ENCODE results near the gene ALPK1. TPM values are rescaled to one million over a fixed set of nuclear protein-coding genes. Genes with fewer than 3 reads are reported as not detected.
"Not testable (repeated sequence)": the region's sequence is repeated elsewhere in the genome, so short reads cannot be mapped to it uniquely, and the experiment has no call there.

ALPK1 gene
- 10 to 100 TPM; 11.8 to 17.2 (median 14.4) TPM for polyA plus RNA-seq (ENCODE audit: insufficient read length in 4 of 4)

DNA sequence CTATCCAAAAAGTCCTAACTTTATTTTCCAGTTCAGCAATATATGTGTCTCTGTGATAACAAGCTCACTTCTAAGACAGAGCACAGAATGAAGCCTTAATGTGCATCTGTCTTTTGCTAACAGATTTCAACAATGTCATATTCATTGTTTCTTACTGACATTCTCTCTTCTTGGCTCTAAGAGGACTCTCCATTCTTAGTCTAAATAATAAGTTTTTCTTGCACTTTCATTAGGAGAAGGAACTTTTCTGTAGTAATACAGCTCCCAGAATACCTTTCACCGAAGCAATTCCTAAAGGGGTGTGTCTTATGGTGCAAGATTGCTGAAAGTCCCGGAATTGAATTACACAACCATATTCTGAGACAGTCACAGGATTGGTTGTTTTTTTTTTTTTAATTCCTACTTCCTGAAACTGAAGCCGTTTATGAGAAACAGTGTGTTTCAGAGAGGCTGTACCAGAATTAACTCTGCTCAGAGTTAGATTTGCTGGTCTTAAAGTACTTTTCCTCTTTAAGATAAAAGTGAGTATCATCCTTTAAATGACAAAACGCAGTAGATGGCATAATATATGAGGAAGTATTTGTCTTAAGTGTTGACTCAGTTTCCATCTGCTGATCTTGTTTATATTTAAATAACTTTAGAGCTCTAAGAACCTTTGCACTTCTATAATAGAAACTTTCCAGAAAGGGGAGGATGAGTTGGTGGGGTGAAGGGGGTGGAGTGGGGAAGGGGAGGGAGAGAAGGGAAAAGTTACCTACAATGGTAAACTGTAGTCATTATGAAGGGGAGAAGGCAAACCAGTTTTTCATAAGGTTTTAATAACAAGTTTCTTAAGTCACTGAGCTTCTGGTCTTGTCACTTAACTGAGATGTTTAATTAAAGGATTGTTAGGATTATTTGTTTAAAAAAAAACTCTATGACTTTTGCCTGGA lies at the start of gene ALPK1:
Gene ALPK1 (plus strand): TSS at position 421 of the 932 bp plus-strand sequence.
- DNase-seq (ENCODE audit: low read depth in 4 of 4, low spot score in 3 of 4) = peak in 3 of 4 donors; percentile 69 to 71 (median 70)

DNA sequence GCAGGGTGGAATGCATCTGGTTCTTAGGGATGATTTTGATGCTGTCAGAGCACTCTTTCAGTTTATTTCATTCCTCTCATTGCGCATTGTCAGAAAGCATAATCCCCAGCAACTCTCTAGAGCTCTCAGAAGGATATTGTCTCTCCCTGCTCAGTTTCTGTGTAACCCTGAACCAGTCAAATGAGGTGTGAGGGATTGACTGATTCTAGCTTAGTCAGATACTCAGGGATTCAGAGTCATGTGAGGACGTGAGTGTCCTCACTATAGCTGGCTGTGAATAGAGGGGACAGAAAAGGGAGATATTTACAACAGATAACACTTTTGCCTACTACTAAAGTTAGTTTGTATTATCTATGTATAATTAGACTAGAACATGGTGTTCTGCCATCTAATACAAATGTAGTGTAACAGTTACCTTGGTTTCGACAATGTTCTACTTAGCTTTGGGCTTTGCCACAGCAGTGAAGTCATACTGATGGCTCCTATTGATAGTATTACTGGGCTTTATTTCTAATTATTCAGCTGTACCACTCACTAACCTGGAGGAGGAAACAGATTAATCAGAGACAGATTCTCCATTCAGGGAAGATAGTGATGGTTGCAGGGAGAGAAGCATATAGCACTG lies 46.0 kb upstream of the ALPK1 start:
- DNase-seq (ENCODE audit: low read depth in 4 of 4, low spot score in 3 of 4) = no peak

DNA sequence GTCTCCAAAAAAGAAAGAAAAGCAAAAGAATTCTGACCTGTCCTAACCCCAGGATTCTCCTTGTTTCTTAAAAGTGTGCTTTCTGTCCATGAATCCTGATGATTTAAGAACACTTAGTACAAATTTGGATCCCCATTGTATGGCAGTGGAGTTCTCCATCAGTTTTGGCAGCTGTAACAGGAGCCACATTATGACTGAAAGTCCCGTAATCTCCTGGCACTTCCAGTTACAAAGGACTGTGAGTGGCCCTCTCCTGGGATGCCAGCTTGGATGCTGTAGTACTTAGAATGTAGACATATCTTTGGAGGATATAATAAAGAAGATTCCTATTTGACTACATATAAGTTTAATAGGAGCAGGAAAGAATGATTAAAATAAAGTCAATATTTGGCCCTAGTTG lies 44.9 kb upstream of the ALPK1 start:
- no peak for DNase-seq (ENCODE audit: low read depth in 4 of 4, low spot score in 3 of 4)

DNA sequence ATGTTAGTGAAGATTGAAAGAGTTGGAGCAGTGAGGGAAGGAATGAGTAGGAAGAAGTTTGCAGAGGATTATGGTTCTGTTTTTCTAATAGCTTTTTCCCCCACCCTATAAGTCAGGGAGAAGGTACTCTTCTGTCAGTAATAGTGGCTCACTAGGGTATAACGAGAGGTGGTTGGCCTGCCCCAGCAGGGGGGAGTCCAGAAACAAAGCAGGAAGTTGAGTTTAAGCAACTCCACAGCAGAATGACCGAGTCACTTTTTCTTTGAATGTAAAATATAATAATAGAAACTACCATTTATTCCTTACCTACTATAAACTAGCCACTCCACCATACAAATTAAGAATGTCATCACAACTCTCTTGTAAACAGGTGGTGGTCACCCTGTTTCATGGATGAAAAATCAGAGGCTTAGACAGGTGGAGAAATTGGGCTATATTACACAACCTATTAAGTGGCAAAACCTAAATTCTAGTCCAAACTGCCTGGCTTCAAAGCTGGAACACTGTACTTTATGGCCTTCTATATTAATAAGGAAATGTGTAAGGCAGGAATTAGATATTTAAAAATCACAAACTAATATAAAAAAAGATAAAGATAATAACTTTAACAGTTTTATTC lies 43.7 kb upstream of the ALPK1 start:
- DNase-seq (ENCODE audit: low read depth in 4 of 4, low spot score in 3 of 4) = no peak

DNA sequence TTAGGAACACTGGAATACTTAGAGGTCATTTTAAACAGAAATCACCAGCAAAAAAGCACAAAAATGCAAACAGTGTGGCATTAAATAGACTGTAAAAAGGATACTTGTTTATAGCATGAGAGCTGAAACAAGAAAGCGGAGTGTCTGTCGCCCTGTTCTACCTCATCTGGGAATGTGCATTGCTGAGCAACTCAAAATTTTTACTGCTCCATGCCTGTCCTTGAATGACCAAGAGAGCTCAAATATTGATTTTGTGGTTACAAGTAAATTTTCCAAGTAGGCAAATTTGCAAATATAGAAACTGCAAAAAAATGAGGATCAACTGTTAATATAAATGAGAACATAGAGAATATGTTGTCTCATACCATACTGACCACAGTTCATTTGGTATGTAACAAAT lies 40.1 kb upstream of the ALPK1 start:
- no peak for DNase-seq (ENCODE audit: low read depth in 4 of 4, low spot score in 3 of 4)

DNA sequence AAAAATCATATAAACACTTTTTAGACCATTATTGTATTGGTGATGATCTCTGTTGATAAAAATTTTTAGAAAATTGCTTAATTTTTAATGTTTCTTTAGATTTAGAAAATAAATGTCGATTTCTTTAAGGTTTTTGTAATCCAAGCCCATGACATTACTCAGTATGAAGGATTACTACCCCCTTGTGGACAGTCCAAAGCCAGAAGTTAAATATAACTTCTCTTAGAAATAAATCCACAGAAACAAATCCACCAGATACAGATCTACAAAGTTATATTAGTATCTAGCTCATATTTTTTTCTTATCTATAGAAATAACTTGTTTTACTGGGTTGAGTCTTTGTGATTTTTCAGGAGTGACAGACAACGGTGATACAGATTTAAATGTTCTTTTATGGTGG lies 30.3 kb upstream of the ALPK1 start:
- DNase-seq (ENCODE audit: low read depth in 4 of 4, low spot score in 3 of 4) = no peak

DNA sequence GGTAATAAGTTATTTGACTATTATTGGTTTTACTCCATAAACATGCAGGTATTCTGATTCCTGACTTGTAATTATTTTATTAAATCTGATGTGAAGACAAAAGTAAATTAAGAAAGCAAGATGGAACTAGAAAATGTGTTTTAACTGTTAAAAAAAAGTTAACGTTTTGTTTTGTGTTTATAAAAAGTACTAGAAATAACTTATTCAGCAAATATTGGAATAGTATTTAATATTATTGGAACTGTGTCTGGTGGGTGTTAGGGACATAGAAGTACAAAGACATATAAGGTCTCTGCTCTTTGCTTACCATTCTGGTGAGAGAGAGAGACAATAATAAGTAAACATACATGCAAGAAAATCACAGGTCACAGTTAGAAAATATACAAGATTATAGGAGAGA lies 27.1 kb upstream of the ALPK1 start:
- DNase-seq (ENCODE audit: low read depth in 4 of 4, low spot score in 3 of 4) = no peak

DNA sequence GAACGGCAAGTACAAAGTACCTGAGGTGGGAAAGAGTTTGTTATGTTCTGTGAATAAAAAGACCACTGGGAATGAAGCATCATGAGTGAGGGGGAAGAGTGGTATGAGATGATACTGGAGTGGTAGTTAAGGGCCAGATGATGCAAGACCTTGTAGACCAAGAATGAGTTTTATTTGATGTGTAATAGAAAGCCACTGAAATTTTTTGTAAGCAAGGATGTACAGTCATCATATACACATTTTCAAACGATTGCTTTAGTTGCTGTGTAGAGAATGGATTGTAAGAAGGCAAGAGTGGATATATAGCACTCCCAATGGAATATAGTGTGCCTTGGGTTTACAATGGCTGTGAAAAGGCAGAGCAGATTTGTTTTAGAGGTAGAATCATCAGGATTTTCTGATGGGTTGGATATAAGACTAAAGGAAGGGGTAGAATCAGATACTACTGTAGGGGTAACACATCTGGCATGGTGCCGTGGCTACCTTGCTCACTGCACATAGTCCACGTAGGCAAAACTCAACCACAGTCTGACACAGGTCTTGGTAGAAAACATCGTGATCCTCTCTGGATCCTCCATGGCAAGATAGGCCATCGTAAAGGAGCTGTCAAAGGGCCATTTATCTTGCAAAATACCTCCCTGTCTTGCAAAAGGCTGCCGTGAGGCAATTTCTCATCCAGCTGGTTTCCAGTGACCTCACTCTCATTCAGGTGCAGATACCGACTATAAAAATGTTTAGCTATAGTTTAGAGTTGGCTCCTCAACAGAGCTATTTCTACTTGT lies 26.3 kb upstream of the ALPK1 start:
- no peak for DNase-seq (ENCODE audit: low read depth in 4 of 4, low spot score in 3 of 4)

DNA sequence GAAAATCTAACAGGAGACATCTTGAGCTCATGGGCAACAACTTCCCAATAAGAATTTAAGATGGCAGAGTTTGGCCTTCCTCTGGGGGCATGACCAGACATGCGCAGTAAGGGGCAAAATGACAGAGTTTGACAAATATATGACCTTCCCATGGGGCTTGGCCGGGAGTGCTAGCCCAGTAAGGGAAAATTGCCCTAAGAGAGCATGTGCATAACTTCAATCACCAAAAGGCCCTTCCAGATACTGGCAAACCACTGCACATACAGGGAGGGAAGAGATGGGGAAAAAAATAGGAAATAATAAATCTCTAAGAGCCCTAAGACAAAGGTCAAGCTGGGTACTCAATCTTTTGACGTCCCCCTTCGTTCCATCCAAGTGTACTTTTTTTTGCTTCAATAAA lies 24.9 kb upstream of the ALPK1 start:
- DNase-seq (ENCODE audit: low read depth in 4 of 4, low spot score in 3 of 4) = no peak

DNA sequence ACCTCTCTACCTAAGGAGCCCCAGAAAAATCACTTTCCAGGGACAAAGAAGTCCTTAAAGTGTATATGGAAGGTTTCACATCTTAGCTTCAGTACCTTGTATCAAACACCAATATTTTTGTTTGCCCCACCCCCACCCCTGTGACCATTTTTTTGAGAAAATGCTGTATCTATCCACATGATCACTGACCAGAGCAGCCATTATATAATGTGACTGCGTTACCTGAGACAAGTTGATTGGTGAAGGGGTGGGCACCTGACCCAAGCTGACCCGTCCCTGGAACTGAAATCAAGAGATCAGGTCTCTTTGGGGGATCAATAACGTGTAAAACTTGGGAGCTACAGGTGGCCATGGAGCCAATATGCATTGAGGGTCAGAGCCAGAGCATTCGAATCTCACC lies 22.2 kb upstream of the ALPK1 start:
- no peak for DNase-seq (ENCODE audit: low read depth in 4 of 4, low spot score in 3 of 4)

DNA sequence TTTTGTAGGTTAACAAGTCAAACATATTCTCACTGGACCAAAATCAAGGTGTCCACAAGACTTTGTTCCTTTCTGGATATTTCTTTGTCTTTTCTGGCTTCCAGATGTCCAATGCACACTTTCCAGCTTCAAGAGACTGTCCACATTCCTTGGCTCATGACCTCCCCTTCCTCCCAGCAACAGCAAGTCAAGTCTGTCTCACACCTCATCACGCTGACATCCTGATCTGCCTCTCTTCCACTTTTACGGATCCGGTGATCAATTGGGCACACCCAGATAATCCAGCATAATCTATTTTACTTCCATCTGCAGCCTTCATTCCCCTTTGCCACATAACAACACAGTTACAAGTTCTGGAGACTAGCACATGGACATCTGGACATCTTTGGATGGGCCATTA lies 21.1 kb upstream of the ALPK1 start:
- no peak for DNase-seq (ENCODE audit: low read depth in 4 of 4, low spot score in 3 of 4)

DNA sequence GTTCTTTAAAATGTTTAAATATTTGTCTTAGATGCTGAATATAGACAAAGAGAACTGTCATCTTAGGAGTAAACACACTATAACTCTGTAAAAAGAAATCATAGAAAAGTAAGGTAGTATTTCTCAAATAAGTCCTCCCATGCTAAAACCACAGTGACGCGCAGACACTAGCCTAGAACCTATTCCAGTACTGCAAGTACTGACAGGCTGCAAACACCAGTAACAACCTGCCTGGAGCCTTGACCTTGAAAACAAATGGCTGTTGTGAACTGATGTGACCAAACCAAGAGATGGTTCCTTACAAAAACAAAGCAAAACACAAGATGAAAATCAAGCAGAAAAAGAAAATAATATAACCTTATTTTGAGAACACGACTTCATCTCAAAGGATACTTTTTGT lies 19.9 kb upstream of the ALPK1 start:
- no peak for DNase-seq (ENCODE audit: low read depth in 4 of 4, low spot score in 3 of 4)

DNA sequence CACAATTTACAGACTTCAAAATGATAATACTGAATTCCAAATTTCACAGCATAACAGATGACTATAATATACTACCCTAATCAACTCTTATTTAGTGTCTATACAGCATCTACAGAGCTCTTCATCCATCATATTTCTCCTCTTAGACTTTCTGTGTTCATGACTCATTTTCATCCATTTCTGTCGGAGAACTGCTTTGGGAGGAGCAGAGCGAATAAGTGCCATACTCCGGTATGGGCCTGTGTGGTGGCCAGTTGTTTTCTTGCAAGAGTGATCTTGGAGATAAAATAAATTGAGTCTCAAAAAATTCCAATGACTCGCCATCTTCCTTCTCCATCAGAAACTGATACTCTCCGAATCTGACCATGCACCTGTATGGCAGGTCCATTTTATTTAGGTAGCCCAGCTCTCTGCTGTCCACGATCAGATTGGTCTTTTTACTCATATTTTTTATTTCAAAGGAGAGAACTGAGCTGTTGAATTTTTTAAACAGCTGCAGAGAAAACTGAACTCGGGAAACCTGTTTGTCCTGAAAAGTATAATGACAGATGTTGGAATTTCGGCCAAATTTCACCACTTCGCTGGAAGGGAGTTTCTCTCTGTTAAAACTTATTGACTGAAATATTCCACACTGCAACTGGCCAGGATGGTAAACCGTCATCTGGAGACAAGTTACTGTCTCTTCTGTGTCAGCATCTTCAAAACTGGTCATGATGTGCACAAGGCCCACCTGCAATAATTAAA lies 19.3 kb upstream of the ALPK1 start:
- DNase-seq (ENCODE audit: low read depth in 4 of 4, low spot score in 3 of 4) = no peak

DNA sequence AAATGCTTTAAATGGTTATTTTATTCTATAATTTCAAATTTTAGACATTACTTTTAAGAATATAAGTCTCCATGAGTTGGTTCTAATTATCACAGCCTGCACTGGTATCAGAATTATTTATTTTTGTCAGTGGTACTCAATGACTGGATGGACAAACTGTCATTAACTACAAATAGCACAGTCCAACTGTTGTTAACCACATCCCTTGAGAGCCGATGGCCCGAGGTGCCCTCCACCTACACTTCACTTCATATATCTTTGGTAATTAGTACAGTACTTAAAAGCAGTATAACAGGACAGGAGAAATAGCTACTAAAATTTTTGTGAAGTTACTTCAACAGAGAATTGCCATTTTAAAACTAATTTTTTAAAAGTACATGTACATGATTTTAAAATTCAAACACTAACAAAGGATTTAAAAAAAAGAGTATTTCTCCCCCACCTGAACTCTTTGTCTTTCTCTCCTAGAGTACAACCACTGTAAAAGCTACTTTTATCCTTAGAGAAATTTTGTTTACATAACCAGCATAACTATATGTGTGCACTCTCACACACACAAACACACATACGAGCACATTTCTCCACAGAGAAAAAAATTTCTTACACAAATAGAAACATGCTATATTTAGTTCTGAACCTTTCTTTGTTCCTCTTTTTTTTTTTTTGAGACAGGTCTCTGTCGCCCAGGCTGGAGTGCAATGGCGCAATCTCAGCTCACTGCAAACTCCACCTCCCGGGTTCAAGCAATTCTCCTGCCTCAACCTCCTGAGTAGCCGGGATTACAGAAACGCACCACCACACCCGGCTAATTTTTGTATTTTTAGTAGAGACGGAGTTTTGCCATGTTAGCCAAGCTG lies 17.9 kb upstream of the ALPK1 start:
- no peak for DNase-seq (ENCODE audit: low read depth in 4 of 4, low spot score in 3 of 4)

DNA sequence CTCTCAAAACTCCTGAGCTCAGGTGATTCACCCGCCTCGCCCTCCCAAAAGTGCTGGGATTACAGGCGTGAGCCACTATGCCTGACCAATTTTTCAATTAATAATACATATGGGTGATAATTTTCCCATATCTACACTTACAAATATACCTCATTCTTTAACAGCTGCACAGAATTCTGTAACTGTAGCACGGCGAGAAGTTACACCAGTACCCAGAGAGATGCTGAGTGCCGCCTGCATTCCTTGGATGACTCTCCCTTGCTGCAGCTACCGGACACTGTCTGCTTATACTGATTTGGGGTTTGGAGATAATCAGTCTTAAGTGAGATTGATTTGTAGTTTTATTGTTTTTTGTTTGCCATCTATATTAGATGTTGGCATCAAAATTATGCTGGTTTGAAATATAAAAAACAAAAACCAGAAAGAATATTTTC lies 17.3 kb upstream of the ALPK1 start:
- no peak for DNase-seq (ENCODE audit: low read depth in 4 of 4, low spot score in 3 of 4)

DNA sequence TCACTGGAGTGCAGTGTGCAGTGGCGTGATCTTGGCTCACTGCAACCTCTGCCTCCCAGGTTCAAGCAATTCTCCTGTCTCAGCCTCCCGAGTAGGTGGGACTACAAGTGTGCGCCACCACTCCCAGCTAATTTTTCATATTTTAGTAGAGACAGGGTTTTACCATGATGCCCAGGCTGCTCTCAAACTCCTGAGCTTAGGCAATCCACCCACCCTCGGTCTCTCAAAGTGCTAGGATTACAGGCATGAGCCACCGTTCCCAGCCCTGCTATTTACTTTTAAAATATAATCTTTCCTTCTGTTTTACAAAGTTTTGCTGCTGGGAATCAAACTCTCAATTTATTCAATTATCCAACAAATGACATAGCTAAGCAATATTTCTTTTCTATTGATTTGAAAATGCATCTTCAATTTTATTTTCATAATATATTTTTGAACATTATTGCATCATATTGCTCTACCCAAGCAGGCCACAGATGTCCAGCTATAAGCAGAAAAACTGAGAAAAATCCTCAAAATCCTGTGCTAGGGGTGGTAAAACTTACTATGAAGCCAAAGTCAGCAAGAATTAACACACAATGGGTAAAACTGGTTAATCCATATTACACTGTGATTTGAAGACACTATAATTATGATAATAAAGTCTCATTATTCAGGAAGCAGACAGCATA lies 16.6 kb upstream of the ALPK1 start:
- DNase-seq (ENCODE audit: low read depth in 4 of 4, low spot score in 3 of 4) = no peak

DNA sequence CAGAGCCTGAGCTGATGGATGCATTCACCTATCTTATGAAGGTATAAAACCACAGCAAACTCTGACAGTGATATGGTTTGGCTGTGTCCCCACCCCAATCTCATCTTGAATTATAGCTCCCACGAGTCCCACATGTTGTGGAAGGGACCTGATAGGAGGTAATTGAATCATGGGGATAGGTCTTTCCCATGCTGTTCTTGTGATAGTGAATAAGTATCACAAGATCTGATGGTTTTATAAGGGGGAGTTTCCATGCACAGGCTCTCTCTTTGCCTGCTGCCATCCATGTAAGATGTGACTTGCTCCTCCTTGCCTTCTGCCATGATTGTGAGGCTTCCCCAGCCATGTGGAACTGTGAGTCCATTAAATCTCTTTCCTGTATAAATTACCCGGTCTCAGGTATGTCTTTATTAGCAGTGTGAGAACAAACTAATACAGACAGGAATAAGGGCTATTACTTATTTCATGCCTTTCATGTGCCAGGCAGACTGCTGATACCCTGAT lies 15.2 kb upstream of the ALPK1 start:
- DNase-seq (ENCODE audit: low read depth in 4 of 4, low spot score in 3 of 4) = not testable (repeated sequence)

DNA sequence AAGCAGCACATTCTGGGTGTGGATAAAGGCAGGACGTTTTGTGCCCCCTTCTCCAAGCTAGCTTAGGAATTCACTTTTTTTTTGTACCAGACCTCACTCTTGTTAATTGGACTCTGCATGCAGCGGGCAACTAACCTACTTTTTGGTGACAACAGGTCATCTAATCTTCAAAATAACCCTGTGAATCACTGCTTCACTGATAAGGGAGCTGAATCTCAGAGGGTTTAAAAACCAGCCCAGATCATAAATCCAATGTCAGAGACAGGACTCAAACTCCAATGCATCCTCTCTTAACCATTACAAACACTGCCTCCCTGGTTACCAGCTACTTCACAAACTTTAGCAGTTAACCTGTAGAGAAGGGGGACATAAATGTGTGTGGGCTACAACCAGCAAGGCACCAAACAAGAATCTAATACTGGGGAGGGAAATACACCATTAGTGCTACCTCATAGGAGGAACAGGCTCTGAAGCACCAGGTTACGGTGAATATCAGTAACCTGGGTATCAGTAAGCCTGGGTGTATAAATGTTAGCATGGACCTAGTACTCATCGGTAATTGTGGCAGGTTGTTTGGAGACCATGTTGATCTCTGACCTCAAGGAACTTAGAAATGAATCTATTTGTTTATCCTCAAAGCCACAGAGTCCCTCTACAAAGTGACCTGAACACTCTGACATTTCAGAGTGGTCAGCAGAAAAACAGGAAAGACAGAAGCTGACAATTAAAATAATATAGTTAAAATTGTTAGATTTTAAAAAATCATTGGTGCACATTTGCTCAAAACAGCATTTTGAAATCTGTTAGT lies 14.1 kb upstream of the ALPK1 start:
- DNase-seq (ENCODE audit: low read depth in 4 of 4, low spot score in 3 of 4) = no peak

All from left renal pelvis (tissue), 4 donors.